ENCODE measurements around the gene C5AR1.
"Not testable (repeated sequence)": the region's sequence is repeated elsewhere in the genome, so short reads cannot be mapped to it uniquely, and the experiment has no call there.

The C5AR1 gene

GRCh38 chr19:47296036-47296435 lies 13.6 kb upstream of the C5AR1 start:
- DNase-seq = peak; percentile 65

DNA sequence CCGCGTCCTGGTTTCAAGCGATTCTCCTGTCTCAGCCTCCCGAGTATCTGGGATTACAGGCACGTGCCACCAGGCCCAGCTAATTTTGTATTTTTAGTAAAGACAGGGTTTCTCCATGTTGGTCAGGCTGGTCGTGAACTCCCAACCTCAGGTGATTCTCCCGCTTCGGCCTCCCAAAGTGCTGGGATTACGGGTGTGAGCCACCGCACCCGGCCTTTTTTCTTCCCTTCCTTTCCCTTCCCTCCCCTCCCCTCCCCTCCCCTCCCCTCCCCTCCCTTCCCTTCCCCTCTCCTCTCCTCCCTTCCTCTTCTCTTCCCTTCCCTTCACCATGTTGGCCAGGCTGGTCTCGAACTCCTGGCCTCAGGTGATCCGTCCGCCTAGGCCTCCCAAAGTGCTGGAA lies 8.8 kb upstream of the C5AR1 start:
- not testable (repeated sequence) for DNase-seq

DNA sequence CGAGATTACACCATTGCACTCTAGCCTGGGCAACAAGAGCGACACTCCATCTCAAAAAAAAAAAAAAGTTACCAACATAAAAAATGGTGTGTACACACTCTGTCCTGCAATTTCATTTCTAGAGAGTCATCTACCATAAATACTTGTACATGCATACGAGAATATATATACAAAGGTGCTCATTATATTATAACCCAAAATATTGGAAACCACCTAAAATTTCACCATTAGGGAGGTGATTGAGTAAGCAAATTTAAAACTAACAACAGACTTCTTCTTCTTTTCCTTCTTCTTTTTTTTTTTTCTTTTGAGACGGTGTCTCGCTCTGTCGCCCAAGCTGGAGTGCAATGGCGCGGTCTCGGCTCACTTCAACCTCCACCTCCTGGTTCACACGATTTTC lies 7.4 kb upstream of the C5AR1 start:
- DNase-seq = no peak

DNA sequence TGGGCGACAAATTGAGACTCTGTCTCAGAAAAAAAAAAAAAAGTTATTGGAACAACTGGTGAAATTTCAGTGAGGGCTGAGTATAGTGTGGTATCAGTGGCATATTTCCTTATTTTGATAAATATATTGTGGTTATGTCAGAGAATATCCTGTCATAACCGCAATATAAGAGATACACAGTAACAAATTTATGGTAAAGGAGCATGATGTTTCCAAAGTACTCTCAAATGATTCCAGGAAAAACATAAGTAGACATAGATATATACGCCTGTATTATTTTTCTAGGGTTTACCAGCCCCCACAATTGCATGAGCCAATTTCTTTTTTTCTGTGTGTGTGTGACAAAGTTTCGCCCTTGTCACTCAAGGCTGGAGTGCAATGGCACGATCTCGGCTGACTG lies 5.7 kb upstream of the C5AR1 start:
- DNase-seq = no peak

- DNase-seq = peak; percentile 65
These were observed 4.3 kb upstream of the C5AR1 start for GRCh38 chr19:47305309-47305751.

DNA sequence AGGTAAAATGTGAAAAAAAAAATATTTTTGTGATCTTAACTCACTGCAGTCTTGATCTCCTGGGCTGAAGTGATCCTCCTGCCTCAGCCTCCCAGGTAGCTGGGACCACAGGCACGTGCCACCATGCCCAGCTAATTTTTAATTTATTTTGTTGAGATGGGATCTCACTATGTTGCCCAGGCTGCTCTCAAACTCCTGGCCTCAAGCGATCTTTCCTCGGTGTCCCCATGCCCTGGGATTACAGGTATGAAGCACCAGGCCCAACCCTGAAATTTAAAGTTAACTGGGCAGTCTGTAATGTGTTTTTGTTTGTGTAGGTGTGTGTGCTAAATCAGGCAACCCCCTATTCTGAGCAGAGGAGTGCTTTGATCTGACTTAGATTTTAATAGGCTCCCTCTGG lies 3.4 kb upstream of the C5AR1 start:
- DNase-seq = no peak

- DNase-seq = no peak
These were observed 623 bp upstream of the C5AR1 start for GRCh38 chr19:47309038-47309437.

DNA sequence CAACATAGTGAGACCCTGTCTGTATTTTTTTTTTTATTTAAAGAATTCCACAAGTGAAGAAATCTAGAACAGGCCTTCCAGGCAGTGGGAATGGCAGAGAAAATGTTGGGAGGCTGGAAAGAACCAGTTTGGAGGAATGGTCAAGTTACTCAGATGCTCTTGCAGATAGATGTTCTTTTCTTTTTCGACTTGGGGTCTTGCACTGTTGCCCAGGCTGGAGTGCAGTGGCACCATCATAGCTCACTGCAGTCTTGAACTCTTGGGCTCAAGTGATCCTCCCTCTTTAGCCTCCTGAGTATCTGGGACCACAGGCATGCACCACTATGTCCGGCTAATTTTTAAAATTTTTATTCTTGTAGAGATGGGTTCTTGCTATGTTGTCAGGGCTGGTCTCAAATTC lies 662 bp downstream of the C5AR1 start:
- DNase-seq = no peak

GRCh38 chr19:47310819-47311218 lies 1.2 kb downstream of the C5AR1 start:
- peak; percentile 88 for DNase-seq

DNA sequence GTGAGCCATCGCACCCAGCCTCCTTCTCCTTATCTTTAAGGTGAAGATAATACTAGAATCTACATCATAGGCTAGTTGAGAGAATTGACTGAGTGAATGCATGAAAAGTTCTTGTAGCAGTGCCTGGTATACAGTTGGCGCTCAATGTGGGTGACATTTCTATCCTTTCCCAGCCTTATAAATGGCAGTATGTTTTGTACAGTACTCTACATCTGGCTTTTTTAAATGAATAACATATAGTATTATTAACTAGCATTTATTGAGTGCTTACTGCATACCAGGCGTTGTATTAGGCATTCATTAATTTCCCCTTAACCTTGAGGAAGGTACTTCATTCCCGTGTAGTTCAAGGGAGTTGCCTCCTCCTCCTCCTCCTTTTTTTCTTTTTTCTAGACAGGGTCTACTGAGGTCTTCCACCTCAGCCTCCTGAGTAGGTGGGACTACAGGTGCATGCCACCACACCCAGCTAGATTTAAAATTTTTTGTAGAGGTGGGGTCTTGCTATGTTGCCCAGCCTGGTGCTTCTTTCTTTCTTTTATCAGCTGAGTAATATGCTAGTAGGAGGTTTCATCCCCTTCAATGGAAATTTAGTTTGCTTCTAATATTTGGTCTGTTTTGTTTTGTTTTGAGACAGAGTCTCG lies 2.8 kb downstream of the C5AR1 start:
- DNase-seq = no peak

DNA sequence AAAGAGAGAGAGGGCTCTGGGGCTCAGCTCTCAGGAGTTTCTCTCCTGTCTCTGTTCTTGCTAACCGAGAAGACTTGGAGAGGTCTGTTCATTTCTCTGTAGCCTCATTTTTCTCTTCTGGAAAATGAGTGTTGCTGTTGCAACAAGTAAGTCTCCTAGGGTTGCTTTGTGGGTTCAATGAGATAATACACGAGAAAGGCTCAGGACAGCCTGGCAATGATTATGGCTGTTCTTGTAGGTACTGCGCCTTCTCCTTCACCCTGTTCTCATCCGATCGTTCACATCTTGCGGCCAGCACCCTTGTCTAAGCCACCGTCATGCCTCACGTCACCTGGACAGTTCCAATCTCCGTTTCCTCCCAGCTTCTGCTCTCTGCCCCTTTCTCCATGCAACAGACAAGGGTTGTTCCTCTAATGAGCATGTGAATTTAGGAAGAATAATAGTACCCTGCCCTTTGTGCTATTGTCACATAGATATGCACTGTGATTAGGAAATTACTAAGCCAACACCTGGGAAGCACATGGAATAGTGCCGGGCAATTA lies 4.2 kb downstream of the C5AR1 start:
- no peak for DNase-seq

DNA sequence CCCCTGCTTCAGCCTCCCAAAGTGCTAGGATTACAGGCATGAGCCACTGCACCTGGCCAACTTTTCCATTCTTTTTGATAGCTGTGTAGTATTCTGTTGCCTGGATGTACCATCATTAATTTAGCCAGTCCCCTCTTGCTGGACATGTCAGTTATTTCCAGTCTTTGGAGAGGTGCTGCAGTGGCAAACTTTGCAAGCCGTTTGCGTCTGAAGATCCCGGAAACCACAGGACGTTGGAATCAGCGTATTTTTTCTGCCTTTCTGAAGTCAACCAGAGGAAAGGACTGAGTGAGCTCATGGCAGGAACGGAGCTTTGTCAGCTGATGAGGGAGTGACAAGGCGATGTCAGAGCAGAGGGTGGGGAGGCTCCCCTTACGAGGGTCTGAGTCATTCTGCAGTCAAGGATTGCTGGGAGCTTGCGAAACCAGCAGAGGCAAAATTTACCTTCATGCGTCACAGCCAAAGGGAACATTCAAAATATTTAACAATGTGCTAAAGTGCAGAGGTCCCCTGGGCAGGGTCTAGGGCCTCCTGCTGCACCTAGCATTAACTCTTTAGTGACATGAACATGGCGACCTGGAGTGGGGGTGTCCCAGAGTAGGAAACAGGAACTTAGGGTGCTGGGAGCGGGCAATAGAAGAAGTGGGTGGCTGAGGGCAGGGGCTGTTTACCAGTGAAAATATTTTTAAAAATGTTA lies 5.6 kb downstream of the C5AR1 start:
- peak; percentile 99 for DNase-seq

DNA sequence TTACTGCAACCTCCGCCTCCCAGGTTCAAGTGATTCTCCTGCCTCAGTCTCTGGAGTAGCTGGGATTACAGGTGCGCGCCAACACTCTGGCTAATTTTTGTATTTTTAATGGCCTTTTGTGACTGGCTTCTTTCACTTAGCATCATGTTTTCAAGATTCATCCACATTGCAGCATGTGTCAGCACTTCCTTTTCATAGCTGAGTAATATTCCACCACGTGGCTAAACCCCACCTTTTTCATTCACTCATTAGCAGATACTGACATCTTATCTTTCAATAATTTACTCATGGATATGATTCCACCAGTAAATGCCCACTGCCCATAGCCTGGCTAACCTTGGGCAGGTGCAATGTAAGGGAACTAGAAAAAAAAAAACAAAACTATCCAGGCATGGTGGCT lies 6.9 kb downstream of the C5AR1 start:
- DNase-seq = no peak

DNA sequence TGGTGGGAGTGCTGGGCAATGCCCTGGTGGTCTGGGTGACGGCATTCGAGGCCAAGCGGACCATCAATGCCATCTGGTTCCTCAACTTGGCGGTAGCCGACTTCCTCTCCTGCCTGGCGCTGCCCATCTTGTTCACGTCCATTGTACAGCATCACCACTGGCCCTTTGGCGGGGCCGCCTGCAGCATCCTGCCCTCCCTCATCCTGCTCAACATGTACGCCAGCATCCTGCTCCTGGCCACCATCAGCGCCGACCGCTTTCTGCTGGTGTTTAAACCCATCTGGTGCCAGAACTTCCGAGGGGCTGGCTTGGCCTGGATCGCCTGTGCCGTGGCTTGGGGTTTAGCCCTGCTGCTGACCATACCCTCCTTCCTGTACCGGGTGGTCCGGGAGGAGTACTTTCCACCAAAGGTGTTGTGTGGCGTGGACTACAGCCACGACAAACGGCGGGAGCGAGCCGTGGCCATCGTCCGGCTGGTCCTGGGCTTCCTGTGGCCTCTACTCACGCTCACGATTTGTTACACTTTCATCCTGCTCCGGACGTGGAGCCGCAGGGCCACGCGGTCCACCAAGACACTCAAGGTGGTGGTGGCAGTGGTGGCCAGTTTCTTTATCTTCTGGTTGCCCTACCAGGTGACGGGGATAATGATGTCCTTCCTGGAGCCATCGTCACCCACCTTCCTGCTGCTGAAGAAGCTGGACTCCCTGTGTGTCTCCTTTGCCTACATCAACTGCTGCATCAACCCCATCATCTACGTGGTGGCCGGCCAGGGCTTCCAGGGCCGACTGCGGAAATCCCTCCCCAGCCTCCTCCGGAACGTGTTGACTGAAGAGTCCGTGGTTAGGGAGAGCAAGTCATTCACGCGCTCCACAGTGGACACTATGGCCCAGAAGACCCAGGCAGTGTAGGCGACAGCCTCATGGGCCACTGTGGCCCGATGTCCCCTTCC lies 10.5 kb downstream of the C5AR1 start:
- no peak for DNase-seq

DNA sequence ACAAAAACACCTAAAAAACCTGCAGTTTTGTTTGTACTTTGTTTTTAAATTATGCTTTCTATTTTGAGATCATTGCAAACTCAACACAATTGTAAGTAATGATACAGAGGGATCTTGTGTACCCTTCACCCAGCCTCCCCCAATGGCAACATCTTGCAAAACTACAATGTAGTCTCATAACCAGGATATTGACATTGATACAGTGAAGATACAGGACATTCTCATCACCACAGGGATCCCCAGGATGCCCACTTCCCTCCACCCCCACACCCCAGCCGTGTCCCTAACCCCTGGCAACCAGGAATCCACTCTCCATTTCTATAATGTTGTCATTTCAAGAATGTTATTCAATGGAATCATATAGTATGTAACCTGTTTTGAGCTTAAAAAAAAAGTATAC lies 12.0 kb downstream of the C5AR1 start:
- DNase-seq = no peak

- DNase-seq = peak; percentile 82
These were observed 12.4 kb downstream of the C5AR1 start for GRCh38 chr19:47322058-47322457.

- DNase-seq = no peak
These were observed 13.7 kb downstream of the C5AR1 start for GRCh38 chr19:47323409-47323808.

DNA sequence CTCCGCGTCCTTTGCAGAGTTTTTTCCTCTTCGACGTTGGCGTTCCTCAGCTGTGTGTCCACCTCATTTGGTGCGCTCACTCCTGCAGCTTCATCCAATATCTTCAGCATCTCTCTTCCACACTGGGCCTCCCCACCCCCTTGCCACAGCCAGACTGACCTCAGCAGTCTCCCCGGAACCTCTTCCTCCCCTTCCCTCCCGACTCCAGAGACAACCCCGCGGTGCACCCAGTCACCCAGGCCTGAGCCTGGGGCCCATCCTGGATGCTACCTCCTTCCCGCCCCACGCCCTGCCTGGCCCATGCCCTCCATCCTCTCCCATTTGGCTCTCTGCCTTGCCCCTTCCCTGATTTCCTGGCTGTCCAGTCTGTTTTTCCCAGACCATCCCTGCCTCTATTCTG lies 14.2 kb downstream of the C5AR1 start:
- no peak for DNase-seq

GRCh38 chr19:47324502-47324901 lies 14.8 kb downstream of the C5AR1 start:
- peak; percentile 84 for DNase-seq

GRCh38 chr19:47330466-47330869 lies 20.8 kb downstream of the C5AR1 start:
- DNase-seq = peak; percentile 88

GRCh38 chr19:47331490-47331889 lies 21.8 kb downstream of the C5AR1 start:
- no peak for DNase-seq

- no peak for DNase-seq
These were observed 22.4 kb downstream of the C5AR1 start, which contains the start of gene C5AR2 for GRCh38 chr19:47331931-47332547. TSS of gene C5AR2 (plus strand) at chr19:47332175. CDS start at chr19:47340800, 8,625 bp downstream.
